NCI-H2029 (cell line): ENCODE data around the gene AGK.
"Not testable (repeated sequence)": the region's sequence is repeated elsewhere in the genome, so short reads cannot be mapped to it uniquely, and the experiment has no call there.

Experiments used
- DNase-seq: peaks from one replicate; lab custom pipeline; 2025; lab: John Stamatoyannopoulos, UW

AGK gene

GRCh38 chr7:141647701-141648100 lies 96.5 kb downstream of the AGK start:
- not testable (repeated sequence) for DNase-seq

GRCh38 chr7:141648276-141649114 lies 97.3 kb downstream of the AGK start:
- DNase-seq, result no peak

- no peak for DNase-seq
Measured at GRCh38 chr7:141649137-141649864, 98.1 kb downstream of the AGK start.

GRCh38 chr7:141649865-141650634 lies 98.8 kb downstream of the AGK start:
- DNase-seq, result peak; percentile 83

- no peak for DNase-seq
Measured at GRCh38 chr7:141651417-141651816, 100.2 kb downstream of the AGK start.

- DNase-seq, result no peak
Measured at GRCh38 chr7:141652691-141653090, 101.5 kb downstream of the AGK start.

GRCh38 chr7:141654551-141654950 lies 103.3 kb downstream of the AGK start:
- peak; percentile 78 for DNase-seq

- DNase-seq, result no peak
Measured at GRCh38 chr7:141659501-141659900, 108.3 kb downstream of the AGK start.

- no peak for DNase-seq
Measured at GRCh38 chr7:141660259-141660658, 109.0 kb downstream of the AGK start.

GRCh38 chr7:141663081-141663849 lies 112.1 kb downstream of the AGK start:
- peak; percentile 16 for DNase-seq

GRCh38 chr7:141664450-141664849 lies 113.2 kb downstream of the AGK start:
- DNase-seq, result no peak

GRCh38 chr7:141665208-141666035 lies 114.2 kb downstream of the AGK start:
- no peak for DNase-seq

GRCh38 chr7:141666071-141666470 lies 114.9 kb downstream of the AGK start:
- no peak for DNase-seq

GRCh38 chr7:141668853-141669252 lies 117.6 kb downstream of the AGK start:
- no peak for DNase-seq

- no peak for DNase-seq
Measured at GRCh38 chr7:141671705-141672496, 120.7 kb downstream of the AGK start.

GRCh38 chr7:141673346-141673745 lies 122.1 kb downstream of the AGK start:
- DNase-seq, result no peak

GRCh38 chr7:141674171-141674671 lies 123.0 kb downstream of the AGK start:
- DNase-seq, result no peak

- DNase-seq, result no peak
Measured at GRCh38 chr7:141674702-141675101, 123.5 kb downstream of the AGK start.

- no peak for DNase-seq
Measured at GRCh38 chr7:141675436-141676215, 124.4 kb downstream of the AGK start.
